ENCODE results near the gene SCRG1.

Gene SCRG1

GRCh38 chr4:173411106-173411693, 12.3 kb upstream of the SCRG1 start:
- DNase-seq (ENCODE audit: low read depth in 2 of 2): no peak

- no peak for DNase-seq (ENCODE audit: low read depth in 2 of 2)
These were observed 11.2 kb upstream of the SCRG1 start for GRCh38 chr4:173410079-173410478.

DNA sequence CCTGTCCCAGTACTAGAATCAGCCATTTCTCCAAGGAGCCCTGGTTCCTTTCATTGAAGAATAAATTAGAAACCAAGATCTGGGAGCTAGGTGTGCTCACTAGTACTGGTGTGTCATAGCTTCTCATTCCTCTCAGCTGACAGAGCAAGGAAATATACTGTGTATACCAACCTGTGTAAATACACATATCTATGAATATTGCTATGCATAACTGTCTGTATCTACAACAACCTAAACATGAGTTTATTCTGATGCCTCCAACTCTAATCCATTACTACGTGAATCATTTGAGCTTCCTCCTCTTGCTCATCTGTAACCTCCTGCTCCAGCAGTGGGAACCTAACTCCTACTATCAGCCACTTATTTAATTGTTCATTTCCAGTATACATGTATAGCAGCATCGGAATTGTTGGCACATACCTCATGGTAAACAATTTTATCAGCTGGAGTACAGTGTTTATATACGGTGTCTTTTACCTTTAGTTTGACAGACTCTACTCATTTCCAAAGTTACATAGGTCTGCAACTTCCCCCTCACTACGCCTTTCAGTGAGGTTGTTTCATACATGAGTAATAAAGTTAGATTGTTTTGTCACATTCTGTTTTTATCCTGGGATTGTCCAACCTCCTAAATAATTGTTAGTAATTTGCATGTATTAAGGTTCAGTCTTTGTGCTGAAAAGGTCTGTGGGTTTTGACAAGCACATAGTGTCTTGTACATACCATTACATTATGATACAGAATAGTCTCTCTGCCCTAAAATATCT, 7.1 kb upstream of the SCRG1 start:
- DNase-seq (ENCODE audit: low read depth in 2 of 2): no peak

DNA sequence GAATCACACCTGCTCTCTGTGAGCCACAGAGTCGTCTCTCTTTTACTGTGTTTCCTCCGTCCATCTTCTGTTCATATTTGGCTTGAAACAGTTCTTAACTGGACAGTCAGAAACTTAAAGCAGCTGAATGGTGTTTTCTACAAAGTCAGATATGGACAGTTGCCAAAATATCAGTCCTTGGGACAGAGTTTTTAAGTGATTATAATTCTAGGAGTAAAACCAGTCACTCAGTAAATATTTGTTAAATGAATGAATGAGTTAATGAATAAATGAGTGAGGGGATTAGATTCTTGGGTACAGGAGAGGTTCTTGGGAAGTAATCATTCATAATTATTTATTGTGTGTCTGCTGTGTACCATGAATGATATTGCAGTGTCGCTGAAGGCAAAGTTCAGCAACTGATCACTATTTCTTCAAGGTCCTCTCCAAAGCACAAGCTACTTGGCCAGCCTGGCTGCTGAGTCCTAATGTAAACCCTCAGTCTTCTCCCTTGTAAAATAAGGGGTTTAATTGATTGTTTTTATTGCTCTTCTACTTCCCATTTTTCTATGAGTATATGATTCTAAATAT, 5.5 kb upstream of the SCRG1 start:
- DNase-seq (ENCODE audit: low read depth in 2 of 2): no peak

DNA sequence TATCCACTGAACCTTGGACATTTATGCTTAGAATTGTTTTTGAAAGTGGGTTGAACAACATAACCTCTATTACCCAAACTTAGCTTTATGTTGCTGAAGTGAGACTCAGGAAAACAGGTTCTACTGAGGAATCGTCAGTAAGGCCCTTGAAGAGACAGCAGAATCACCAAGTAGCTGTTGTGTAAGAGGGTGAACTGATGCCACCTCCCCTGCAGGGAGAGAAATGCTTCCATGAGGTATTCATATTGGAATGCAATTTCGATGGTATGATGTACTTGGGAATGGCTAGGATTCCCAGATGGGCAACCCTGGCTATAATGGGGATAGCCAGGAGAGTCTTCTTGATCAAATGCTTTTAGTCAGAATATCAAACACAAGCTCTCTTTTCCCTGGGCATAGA, 4.1 kb upstream of the SCRG1 start:
- no peak for DNase-seq (ENCODE audit: low read depth in 2 of 2)

DNA sequence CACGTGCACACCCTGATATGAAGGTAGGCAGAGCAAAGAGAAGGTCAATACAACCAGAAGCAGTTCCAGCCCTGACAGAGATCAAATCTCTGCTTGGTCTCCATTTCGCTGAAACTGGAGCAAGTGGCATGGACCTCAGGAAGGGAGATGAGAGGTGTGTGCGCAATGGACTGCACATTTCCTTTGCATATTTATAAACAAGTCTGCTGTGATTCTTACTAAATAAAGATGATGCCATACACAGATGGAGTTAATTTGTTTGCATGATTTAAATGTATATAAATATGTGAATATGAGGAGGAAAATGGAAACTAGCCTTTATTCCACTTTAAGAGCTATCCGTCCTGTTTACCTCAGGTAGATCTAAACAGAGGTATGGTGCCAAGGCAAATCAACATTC, 2.1 kb upstream of the SCRG1 start:
- DNase-seq (ENCODE audit: low read depth in 2 of 2): no peak

DNA sequence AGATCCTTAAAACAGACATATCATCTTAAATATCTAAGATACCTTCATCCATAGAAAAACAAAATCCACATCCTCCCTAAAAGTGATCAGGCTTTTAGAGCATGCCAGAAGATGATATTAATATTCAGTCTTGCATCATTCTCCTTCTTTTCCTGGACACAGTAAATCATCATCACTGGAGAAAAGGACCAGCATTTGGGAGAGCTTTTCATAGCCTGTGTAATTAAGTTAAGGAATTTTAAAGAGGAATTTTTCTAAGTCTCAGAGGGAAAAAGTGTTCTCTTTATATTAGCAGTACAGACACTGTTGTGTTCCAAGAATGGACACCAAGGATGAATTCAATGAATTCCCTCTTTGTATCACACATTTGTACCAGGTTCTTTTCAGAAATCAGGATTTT, 696 bp downstream of the SCRG1 start:
- DNase-seq (ENCODE audit: low read depth in 2 of 2): no peak

- no peak for DNase-seq (ENCODE audit: low read depth in 2 of 2)
These were observed 1.3 kb downstream of the SCRG1 start for GRCh38 chr4:173397604-173398003.

DNA sequence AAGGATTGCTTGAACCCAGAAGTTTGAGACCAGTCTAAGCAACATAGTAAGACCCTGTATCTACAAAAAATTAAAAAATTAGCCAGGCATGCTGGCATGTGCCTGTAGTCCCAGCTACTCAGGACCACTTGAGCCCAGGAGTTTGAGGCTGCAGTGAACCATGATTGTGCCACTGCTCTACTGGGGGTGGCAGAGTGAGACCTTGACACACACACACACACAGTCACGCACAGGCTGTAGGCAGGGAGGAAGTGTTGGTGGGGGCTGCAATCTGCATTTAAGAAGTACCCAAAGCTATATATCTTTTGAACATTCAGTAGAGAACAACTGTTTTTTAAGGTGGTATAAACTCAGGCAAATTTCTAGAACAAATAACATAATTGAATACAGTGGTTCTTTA, 7.2 kb downstream of the SCRG1 start:
- no peak for DNase-seq (ENCODE audit: low read depth in 2 of 2)

- no peak for DNase-seq (ENCODE audit: low read depth in 2 of 2)
These were observed 12.2 kb downstream of the SCRG1 start for GRCh38 chr4:173386751-173387150.

- no peak for DNase-seq (ENCODE audit: low read depth in 2 of 2)
These were observed 16.6 kb downstream of the SCRG1 start for GRCh38 chr4:173382349-173382748.

DNA sequence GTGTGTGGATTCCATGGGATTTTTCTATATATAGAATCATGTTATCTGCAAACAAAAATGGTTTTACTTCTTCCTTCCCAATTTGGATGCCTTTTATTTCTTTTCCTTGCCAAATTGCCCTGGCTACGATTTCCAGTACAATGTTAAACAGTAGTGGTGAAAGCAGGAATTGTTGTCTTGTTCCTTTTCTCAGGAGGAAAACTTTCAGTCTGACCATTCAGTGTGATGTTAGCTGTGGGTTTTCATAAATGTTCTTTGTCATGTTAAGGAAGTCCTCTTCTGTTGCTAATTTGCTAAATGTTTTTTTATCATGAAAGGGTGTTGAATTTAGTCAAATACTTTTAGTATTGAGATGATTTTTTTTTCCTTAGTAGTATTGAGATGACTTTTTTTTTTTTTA, 17.3 kb downstream of the SCRG1 start:
- no peak for DNase-seq (ENCODE audit: low read depth in 2 of 2)

- DNase-seq (ENCODE audit: low read depth in 2 of 2): no peak
These were observed 17.9 kb downstream of the SCRG1 start for GRCh38 chr4:173380987-173381386.

DNA sequence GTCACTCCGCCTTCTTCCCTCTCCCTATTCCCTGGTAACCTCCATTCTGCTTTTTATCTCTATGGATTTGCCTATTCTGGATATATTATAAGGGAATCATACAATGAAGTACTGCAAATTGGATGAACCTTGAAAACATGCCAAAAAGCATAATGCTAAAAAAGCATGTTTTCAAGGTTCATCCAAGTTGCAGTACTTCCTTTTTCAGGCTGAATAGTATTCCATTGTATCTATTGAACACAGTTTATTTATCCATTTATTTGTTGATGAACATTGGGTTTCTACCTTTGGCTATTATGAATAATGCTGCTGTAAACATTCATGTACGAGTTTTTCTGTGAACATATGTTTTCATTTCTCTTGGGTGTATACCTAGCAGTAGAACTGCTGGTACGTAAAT, 19.0 kb downstream of the SCRG1 start:
- DNase-seq (ENCODE audit: low read depth in 2 of 2): no peak

DNA sequence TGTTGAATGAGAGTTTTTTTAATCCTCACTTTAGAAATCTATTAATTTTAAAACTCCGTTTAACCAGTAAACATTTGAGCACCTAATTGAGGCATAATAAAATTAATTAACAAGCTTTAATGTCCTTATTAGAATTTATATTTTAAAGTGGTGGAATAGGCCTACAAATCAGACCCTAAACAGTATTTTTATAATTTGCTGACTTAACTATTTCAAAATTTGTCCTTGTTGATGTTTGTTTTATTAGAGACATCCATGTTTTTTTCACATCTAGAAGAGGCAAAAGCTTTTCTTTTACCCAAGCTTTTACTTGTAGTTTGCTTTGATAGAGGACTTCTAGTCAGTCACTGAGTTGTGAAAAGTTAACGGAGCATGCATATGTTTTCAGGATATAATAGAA, 24.3 kb downstream of the SCRG1 start:
- DNase-seq (ENCODE audit: low read depth in 2 of 2): no peak

DNA sequence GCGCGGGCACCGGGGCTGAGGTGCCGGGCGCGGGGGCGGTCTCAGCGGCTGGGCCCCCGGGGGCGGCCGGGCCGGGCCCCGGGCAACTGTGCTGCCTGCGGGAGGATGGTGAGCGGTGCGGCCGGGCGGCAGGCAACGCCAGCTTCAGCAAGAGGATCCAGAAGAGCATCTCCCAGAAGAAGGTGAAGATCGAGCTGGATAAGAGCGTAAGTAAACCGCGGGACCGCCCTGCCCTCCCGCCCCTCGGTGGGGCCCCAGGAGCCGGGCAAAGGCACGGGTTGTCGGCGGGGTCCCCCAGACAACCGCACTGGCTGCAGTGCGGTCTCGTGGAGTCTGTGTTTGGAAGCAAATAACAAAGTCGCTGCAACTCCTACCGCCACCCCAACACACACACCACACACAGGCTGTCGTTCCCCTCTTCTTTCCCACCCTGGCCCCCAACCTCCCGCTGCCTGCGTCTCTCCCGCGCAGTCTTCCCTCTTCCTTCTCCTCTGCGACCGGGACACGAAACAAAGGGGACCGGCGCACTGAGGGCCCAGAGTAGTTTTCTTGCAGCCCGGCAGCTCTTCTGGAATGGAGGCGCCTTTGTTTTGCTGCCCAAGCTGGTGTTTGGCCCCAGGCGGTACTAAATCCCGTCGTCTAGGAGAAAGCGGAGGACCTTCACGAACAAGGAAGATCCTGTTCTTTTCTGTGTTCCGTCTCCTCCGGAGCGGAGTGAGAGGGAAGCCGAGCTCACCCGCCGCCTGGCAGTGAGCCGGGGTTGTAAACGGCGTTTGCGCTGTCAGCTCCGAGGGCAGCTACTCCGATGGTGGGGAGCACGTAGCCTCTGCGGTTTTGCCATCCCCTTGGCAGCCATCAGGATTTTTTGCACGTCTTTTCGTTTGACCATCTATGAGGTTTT, 27.4 kb downstream of the SCRG1 start:
- no peak for DNase-seq (ENCODE audit: low read depth in 2 of 2)

DNA sequence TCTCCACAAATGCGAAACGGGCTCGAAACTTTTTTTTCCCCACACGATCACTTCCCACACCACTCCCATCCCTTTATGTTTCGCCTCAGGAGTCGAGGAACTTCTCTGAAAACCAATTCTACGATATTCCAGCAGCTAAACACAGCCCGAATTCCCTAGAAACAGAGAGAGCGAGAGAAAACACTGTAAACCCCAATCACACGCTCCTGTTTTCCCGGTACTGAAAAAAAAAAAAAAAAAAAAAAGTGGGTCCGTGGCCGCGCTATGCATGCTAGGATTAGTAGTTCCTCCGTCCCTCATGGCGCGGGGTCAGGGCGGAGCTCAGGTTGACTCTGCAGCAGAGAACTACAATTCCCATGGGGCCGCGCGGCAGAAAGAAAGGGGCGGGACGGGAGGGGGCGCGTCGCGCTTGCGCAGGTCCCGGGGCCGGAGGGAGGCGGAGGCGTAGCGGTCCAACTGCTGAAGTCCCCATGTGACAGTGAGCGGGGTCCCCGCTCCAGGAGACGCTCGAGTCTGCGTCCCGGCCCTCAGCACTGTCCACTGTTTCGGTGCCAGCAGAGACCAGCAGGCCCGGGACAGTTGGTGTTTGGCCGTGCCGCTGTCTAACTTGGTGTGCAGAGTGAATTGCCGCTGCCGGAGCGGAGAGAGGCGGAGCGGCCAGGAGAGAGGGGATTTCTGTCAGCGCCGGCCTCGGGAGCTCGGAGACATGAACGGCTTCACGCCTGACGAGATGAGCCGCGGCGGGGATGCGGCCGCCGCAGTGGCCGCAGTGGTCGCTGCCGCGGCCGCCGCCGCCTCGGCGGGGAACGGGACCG, 28.2 kb downstream of the SCRG1 start, which contains the start of gene SAP30:
TSS of gene SAP30 (plus strand) at position 478 of the 815 bp plus-strand sequence. CDS start at position 707, 229 bp downstream.
- DNase-seq (ENCODE audit: low read depth in 2 of 2): peak; percentile 94 to 96

GRCh38 chr4:173370130-173370476, 28.8 kb downstream of the SCRG1 start:
- DNase-seq (ENCODE audit: low read depth in 2 of 2): peak; percentile 28 to 54

GRCh38 chr4:173367946-173368345, 31.0 kb downstream of the SCRG1 start:
- no peak for DNase-seq (ENCODE audit: low read depth in 2 of 2)

DNA sequence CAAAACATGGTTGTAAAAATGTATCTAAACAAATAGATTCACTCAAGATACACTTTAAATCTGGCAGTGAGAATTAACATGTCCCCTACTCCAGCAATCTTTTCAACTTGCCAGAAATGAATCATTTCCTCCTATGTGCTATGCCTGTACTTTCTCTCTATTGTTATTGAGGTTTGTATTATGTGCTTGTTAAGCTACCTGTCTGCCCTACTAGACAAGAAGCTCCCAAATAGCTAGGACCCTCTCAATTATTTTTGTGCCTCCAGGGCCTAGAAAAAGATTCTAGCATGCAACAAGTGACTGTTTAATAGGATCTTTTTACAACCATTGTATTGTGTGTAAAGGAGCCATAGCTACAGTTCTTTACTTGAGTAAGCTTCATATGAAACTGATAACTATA, 31.6 kb downstream of the SCRG1 start:
- no peak for DNase-seq (ENCODE audit: low read depth in 2 of 2)

- DNase-seq (ENCODE audit: low read depth in 2 of 2): no peak
These were observed 33.4 kb downstream of the SCRG1 start for GRCh38 chr4:173365359-173365996.

Measured in stimulated activated CD8-positive, alpha-beta memory T cell treated with anti-CD3 and anti-CD28 coated beads, Interleukin-15, amount 100 ng/mL, for 4 hours (primary cell).